Prostate gland (tissue), 2 donors: ENCODE data around the gene ZCCHC24. TPM values are rescaled to one million over a fixed set of nuclear protein-coding genes. Genes with fewer than 3 reads are reported as not detected.
A peak's percentile ranks its signal among the peaks of the same experiment; 100 is the strongest.

ENCODE experiments used
- DNase-seq: peaks from one replicate; pipeline ENCODE4 v3.0.0-alpha.2; 2019; ENCODE audit warnings: low spot score
- H3K27ac ChIP-seq, 2 donors: fragments of 200-600 bp; sonication (generic); 2 replicates each; pipeline ENCODE4 v1.5.1; 2017 to 2019
- H3K27me3 ChIP-seq: fragments of 200-600 bp; sonication (generic); replicated peaks from 2 replicates; pipeline ENCODE4 v1.5.1; 2019; ENCODE audit not compliant: insufficient read depth
- H3K36me3 ChIP-seq, 2 donors: fragments of 200-600 bp; sonication (generic); 1 replicate in 1 of 2; 2 replicates in 1 of 2; pipeline versions ENCODE4 v1.5.1 to v1.8.1; 2017 to 2019
- H3K4me1 ChIP-seq: fragments of 200-600 bp; sonication (generic); replicated peaks from 2 replicates; pipeline ENCODE4 v1.5.1; 2019
- H3K4me3 ChIP-seq, 2 donors: fragments of 200-600 bp; sonication (generic); 2 replicates each; pipeline ENCODE4 v1.5.1; 2017 to 2019
- H3K9me3 ChIP-seq: fragments of 200-600 bp; sonication (generic); 2 replicates; pipeline ENCODE4 v1.5.1; 2017
- POLR2A ChIP-seq: fragments of 450-650 bp; IDR thresholded peaks from one replicate; pipeline ENCODE4 v1.6.1; 2016; ENCODE audit warnings: antibody characterized with exemption, mild to moderate bottlenecking
- POLR2AphosphoS5 ChIP-seq: sonication (generic); formaldehyde crosslinking; IDR thresholded peaks from one replicate; pipeline ENCODE4 v1.6.1; 2017; ENCODE audit warnings: antibody characterized with exemption
- WGBS: methylation state at CpG from one replicate; pipeline ENCODE4 v1.1.5; 2018; 5-methylcytosine and 5-hydroxymethylcytosine counted together
- intact Hi-C: fragments of 100-400 bp; cut with DNase I; formaldehyde crosslinking; loops from one replicate; pipeline ENCODE4 v1.14.2; 2022
- total RNA-seq, 2 donors: library from RNA; depleted of rRNA; stranded (reverse); fragments of >200 nt; gene quantifications; one replicate each; pipeline ENCODE4 v1.1.0, GENCODE V29; 2016
- TF ChIP-seq, protein P1 (sequence below), 4 experiments: fragments of 200-600 bp in 2 of 4; fragments of 450-650 bp in 2 of 4; sonication (generic) in 2 of 4; IDR thresholded peaks; 1 replicate in 3 of 4; 2 replicates in 1 of 4; pipeline ENCODE4 v1.5.1; 2016 to 2019; ENCODE audit warnings: antibody characterized with exemption in 4 of 4, mild to moderate bottlenecking in 2 of 4, moderate library complexity in 2 of 4

The ZCCHC24 gene
- total RNA-seq, 2 donors from 2014 or later = 20.8 to 51.2 TPM

DNA sequence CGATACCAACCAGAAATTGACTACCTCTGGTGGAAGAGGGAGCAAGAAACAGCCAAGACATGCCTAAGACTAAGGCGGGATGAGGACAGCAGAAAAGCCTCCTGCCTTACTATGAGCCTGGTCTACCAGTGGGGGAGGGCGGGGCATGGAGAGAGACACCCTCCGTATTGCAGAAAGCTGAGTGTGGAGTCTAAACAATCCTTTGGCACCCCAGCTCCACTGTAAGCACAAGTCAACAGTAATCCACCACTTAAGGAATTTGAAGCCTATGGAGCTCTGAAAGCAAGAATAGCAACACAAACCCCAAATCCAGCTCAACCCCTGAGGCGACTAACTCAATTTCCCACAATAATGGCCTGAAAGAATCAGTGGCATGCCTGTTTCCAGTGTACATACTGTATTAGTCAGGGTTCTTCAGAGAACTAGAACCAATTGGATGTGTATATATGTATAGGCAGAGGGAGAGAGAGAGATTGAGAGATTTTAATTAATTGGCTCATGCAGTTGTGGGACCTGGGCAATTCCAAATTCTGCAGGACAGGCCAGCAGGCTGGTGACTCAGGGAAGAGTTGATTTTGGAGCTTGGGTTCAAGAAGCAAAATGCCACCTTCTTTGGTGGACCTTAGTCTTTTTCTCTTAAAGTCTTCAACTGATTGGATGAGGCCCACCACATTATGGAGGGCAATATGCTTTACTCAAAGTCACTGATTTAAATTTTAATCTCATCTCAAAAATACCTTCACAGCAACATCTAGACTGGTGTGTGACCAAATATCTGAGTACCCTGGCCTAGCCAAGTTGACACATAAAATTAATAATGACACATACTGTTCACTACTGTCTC is 84.7 kb downstream of the ZCCHC24 start:
- TF ChIP-seq, protein P1, sequence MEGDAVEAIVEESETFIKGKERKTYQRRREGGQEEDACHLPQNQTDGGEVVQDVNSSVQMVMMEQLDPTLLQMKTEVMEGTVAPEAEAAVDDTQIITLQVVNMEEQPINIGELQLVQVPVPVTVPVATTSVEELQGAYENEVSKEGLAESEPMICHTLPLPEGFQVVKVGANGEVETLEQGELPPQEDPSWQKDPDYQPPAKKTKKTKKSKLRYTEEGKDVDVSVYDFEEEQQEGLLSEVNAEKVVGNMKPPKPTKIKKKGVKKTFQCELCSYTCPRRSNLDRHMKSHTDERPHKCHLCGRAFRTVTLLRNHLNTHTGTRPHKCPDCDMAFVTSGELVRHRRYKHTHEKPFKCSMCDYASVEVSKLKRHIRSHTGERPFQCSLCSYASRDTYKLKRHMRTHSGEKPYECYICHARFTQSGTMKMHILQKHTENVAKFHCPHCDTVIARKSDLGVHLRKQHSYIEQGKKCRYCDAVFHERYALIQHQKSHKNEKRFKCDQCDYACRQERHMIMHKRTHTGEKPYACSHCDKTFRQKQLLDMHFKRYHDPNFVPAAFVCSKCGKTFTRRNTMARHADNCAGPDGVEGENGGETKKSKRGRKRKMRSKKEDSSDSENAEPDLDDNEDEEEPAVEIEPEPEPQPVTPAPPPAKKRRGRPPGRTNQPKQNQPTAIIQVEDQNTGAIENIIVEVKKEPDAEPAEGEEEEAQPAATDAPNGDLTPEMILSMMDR (IDR thresholded peaks at IDR 0.05) = no peak
- no peak for TF ChIP-seq POLR2A
- no peak for TF ChIP-seq POLR2AphosphoS5
- Histone ChIP-seq H3K9me3 (no peaks in the 10 kb centered on the region), H3K27me3 (no peaks in the 10 kb centered on the region), H3K27ac (no peak overlapping the region), H3K4me3 (no peak overlapping the region), H3K4me1 (no peaks in the 10 kb centered on the region), H3K36me3 (no peaks in the 10 kb centered on the region)
- intact Hi-C loops = no loop called here
- WGBS = 91% methylated on average over 5 of the region's 5 CpGs
- no peak for DNase-seq

DNA sequence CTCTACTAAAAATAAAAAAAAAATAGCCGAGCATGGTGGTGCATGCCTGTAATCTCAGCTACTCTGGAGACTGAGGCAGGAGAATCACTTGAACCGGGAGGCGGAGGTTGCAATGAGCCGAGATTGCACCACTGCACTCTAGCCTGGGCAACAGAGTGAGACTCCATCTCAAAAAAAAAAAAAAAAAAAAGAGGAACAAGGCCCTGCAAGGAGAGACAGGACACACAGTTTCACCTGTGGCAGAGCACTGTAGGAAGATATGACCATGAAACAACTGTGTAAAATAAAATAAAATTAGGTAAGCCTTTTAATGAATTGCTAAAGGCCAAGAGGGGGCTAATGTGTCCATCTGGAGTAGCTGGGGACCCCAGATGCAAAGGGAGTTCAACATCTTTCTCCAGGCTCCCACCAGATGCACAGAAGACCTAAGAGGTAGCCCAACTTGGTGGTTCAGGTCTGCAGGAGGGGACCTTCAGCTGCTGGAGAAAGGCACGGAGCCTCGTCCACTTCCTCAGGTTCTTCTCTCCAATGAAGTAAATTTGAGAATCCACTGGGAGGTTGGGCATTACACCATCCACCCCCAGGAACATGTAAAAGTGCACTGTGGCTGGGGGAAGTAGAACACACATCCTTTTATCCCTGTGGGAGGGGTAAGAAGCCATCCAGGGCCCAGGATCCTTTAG is 85.5 kb downstream of the ZCCHC24 start:
- 90% methylated on average over 6 of the region's 6 CpGs for WGBS
- TF ChIP-seq POLR2A (no peak), POLR2AphosphoS5 (no peak)
- TF ChIP-seq, protein P1 (IDR thresholded peaks at IDR 0.05) = no peak
- Histone ChIP-seq H3K4me3 (no peak overlapping the region), H3K27ac (no peak overlapping the region), H3K4me1 (no peaks in the 10 kb centered on the region), H3K9me3 (no peaks in the 10 kb centered on the region), H3K36me3 (no peaks in the 10 kb centered on the region), H3K27me3 (no peaks in the 10 kb centered on the region)
- no peak for DNase-seq
- intact Hi-C loops = no loop called here

DNA sequence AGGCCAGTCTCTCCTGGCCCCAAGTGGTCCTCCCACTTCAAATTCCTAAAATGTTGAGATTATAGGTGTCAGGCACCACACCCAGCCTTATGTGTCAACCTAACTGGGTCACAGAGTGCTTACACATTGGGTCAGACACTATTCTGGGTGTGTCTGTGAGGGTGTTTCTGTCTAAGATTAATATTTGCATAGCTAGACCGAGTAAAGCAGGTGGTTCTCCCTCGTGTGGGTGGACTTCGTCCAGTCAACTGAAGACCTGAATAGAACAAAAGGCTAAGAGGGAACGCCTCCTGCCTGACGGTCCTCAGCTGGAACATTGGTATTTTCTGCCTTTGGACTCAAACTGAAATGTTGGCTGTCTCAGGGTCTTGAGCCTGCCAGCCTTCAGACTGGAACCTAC is 86.6 kb downstream of the ZCCHC24 start:
- no peaks in the 10 kb centered on the region for H3K4me1 ChIP-seq
- WGBS = 49% methylated on average over 5 of the region's 5 CpGs
- peaks cover 0 to 3% of the 10 kb centered on the region in 2 donors for H3K36me3 ChIP-seq
- H3K9me3 ChIP-seq = no peaks in the 10 kb centered on the region
- no peak overlapping the region for H3K4me3 ChIP-seq
- H3K27ac ChIP-seq = no peak overlapping the region
- no peaks in the 10 kb centered on the region for H3K27me3 ChIP-seq
- intact Hi-C loops = no loop called here
- no peak for DNase-seq
- TF ChIP-seq POLR2AphosphoS5 (peak; percentile 35), POLR2A (no peak)
- TF ChIP-seq, protein P1 (IDR thresholded peaks at IDR 0.05) = no peak

DNA sequence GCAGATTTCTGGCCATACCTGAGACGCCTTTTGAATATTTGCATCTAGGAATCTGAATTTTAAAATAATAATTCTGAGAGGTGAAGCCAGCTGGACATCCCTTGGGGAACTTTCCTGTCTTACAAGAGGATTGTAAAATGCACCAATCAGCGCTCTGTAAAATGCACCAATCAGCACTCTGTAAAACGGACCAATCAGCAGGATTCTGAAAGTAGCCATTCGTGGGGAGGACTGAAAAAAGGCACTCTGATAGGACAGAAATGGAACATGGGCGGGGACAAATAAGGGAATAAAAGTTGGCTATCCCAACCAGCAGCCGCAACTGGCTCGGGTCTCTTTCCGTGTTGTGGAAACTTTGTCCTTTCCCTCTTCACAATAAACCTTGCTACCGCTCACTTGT is 88.2 kb downstream of the ZCCHC24 start:
- Histone ChIP-seq H3K4me3 (no peak overlapping the region), H3K9me3 (no peaks in the 10 kb centered on the region), H3K27ac (no peak overlapping the region), H3K4me1 (no peaks in the 10 kb centered on the region), H3K36me3 (peaks cover 0 to 5% of the 10 kb centered on the region in 2 donors), H3K27me3 (no peaks in the 10 kb centered on the region)
- 96% methylated on average over 9 of the region's 9 CpGs for WGBS
- intact Hi-C loops = no loop called here
- no peak for DNase-seq
- TF ChIP-seq, protein P1 (IDR thresholded peaks at IDR 0.05) = no peak
- TF ChIP-seq POLR2A = no peak
- TF ChIP-seq POLR2AphosphoS5 = no peak
